Activated CD4-positive, alpha-beta T cell treated with anti-CD3 and anti-CD28 coated beads, Interleukin-2, amount 50 U/mL, for 16 hours (primary cell): ENCODE measurements around the gene S100A10.

Experiments used
- DNase-seq: peaks from one replicate; pipeline ENCODE4 v3.0.0-alpha.2; 2020

S100A10 gene, protein sequence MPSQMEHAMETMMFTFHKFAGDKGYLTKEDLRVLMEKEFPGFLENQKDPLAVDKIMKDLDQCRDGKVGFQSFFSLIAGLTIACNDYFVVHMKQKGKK

DNA sequence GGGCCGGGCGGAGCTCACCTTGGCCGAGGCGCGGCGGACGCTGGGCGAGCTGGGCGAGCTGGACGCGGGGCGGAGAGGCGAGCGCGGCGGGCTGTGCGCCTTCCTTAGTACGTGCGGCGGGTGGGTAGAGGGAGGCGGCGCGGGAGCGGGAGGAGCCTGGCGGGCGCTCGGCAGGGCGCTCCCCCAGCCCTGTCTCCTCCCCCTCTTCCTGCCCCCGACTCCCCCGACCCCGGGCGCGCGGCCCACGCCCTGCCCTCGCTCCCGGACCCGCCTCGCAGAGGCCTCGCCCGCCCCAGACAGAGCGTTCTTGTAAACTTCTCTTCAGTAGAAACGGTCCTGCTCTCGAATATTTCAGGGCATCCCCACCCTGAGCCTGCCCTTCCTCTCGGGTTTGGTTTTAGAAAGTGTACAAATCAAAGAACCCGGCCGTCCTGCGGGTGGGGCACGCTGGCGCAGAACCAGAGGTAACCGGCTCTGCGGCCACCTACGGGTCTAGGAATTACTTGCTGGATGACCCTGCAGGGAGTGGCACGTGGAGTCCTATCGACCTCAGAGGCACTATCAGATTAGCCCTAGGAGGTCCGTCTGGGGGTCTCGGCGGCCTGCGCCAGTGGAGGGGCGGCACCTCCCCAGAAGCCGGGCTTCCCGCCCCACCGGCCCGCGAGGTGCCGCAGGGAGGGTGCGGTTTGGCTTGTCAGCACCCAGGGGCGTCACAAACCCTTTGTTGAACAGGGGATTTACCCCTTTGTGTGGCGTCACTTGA is at the start of gene S100A10:
S100A10 (minus strand) TSS at position 126 of the 763 bp plus-strand sequence. CDS start 7,629 bp downstream, outside the sequence.
- DNase-seq = peak; percentile 80

DNA sequence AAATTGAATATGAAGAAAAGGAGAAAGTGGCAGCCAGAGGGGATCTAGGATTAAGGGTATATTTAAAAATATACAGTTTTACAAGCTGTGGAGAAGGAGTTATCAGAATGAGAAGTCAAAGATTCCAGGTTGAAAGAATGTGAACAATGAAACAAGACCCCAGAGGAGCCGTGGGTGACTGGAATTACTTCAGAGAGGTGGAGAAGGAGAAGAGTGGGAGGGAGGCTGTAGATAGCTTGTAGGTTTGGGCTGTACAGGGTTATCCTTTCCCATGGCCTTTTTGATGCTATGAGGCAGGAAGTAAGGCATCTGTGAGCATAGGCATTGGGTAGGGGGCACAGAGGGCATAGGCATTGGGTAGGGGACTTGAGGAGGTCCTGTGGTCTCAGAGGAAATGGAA is 48.4 kb upstream of the S100A10 start:
- no peak for DNase-seq

DNA sequence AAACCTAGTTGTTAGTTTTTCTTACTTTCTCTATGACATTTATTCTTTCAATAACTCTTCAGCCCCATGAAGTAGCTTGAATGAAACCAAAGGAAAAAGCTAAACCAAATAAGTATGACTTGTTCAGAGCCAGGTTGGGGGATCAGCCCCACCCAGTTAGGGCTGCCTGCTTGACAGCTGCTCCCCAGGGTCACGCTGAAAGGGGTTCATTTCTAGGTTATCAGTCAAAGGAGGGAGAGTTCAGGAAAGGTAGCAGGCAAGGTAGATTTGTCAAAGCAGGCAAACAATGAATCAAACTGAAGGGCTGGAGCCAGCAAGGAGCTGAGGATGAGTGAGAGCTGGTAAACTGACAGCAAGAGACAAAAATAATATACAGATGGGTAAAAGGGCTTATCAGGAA is 46.2 kb upstream of the S100A10 start:
- DNase-seq = no peak

DNA sequence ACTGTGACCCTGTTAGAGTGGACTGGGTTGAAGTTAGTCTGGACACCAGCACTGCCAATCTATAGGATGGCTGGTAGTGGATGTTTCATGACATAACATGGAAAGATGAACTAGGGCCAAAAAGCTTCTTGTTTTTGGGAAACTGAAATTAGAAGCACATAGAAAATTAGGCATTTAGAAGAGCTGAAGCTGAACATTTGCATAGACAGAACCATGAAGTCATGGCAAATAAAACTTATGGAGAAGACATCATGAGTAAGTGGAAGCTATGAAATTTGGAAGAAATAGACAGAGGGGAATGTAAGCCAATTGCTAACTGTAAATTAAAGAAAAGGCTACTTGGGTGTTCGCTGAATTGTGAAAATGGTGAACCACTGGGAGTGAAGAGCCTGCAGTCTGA is 45.8 kb upstream of the S100A10 start:
- no peak for DNase-seq

GRCh38 chr1:152038871-152039270 is 45.2 kb upstream of the S100A10 start:
- DNase-seq = no peak

DNA sequence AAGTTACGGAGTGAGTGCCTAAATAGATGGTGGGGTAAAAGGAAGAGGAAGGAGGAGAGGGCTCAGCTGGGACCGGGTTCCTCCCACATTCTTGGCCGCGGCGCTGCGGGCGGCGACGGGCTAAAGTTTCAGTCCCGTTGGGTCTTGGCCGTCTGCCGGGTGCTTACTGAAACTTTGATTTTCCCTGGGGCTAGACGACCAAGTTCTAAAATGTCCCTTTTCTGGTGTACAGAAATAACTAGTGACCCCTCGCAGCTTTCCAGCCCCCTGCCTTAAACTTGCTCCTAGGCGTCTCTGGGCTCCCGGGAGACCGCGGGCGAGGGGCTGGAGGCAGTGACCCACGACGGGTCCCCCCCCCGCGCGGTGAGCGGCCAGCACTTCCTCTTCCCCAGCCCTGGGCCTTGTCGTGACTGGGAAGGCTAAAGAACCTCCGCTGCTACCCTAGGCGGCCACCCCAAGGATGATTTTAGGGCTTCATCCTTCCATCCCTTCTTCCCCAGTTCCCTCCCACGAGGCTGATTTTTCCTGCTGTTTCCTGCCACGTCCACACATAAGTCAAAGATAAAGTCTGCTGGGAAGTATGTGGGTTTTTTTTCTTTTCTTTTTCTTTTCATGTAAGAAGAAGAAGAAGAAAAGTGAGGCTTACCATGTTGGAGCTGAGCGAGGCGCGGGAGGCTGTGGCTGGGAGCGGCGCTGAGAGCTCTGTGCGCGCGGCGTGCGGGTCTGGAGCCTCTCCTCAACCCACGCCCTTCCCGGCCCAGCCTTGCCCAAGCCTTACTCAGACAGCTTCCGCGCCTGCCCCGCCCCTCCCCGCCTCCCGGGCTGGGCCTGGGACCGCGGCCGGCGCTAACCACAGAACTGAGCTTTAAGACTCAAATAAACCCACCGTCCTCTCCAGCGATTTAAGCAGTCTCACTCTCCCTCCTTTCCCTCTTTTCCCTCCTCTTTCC is 42.9 kb upstream of the S100A10 start, which contains the start of gene S100A11:
S100A11 (minus strand) TSS at position 738 of the 950 bp plus-strand sequence; CDS start at position 649, 89 bp downstream.
- DNase-seq = peak; percentile 85

GRCh38 chr1:152035539-152036266 is 42.0 kb upstream of the S100A10 start:
- DNase-seq = peak; percentile 46

DNA sequence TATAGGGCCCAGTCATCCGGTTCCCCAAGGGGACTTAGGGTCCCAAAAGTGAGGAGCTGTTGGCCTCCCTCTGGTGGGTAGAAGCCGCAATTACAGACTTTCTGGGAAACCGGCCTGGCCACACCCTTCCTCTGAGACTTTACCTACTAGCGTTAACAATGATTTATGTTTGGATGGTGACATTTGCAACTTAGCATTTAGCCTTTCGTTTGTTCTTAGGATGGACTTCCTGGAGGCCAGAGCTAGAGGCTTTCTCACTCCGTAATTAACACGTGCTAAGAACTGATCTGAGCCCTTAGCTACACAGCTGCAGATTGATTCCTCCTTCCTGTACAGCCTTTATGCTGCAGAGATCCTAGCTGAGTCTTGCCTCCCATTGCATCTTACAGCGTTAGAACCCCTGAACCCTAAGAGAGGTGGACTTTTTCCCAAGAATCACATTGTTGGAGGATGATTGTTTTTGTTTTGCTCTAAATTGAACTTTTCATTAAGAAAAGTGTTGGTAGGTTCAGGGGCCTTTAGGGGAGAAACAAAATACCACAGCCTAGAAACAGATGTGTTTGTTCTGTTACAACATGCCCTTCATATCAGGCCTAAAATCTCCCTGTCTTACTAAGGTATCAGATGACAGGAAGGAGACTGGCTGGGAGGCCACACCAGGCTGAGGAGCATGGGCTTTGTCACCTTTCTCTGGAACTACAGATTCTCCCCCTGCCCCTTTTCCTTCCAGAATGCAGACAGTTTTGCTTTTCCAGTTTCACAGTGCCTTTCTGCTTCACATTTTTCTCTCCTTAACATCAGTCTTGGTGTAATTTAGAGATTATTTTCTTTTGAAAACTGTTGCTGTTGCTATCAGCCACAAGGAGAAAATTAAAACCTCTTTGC is 41.2 kb upstream of the S100A10 start:
- peak; percentile 83 for DNase-seq

DNA sequence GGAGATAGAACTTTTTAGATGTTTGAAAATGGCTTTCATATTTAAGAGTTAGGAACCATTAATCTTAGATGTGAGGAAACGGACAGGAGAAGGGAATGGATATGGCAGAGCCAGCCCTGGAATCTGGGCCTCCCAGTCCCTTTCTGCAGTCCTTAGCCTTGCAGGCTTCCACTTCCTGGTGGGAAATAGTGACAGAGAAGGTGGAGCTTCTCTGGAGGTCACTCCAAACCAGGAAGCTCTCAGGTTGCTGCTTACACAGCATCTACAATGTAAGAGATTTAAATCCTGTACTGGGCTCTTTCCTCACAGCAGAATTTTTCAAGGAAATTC is 40.6 kb upstream of the S100A10 start:
- DNase-seq = no peak

- DNase-seq = no peak
Observed at GRCh38 chr1:152029929-152030211, 36.2 kb upstream of the S100A10 start.

DNA sequence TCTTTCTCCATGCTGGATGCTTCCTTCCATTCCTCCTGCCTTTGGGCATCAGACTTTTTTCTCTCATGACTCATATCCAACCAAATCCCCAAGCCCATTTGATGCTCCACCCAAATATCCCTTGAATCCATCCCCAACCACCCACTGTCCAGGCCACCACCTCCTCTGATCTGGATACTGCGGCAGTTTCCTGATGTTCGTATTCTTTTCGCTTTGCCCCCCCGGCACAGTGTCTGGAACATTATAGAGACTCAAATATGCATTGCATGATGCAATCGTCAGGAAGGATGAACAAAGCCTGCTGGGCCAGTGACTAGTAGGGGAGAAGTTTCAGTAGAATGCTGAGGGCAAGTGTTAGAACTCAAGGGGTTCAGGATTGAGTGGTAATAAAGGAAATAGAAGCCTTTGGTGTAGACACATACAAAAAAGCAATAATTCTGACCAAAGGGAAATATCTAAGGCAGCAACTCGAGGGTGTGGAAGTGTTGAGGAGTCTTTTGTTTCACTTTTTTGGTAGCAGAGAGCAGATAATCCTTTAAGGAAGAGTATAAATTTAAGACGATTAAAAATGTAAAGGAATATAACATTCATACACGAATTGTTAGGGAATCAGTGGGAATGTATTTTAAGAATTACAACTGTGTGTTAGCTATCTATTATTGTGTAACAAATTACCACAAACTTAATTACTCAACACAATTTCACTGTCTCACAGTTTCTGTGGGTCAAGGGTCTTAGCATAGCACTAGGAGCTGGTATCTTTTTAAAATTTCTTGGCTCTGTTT is 35.7 kb upstream of the S100A10 start:
- peak; percentile 51 for DNase-seq

- no peak for DNase-seq
Observed at GRCh38 chr1:152026895-152027294, 33.2 kb upstream of the S100A10 start.

DNA sequence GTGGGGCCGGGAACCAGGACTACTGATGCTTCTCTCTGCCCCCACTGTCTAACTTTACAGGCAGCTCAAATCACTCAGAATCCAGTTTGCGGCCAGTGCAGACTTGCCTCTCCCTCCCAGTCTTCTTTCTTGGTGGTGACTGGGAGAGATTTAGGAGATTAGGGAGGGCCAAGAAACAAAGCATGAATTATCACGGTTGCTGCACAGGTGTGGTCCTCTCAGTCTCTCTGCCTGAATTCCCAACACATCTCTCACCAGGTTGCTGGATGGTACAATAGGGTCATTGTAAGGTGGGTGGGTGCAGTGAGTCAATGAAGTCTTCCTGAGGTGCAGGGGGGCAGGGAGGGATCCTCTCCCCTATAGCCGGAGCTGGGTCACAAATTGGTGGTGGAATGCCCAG is 30.6 kb upstream of the S100A10 start:
- DNase-seq = no peak

DNA sequence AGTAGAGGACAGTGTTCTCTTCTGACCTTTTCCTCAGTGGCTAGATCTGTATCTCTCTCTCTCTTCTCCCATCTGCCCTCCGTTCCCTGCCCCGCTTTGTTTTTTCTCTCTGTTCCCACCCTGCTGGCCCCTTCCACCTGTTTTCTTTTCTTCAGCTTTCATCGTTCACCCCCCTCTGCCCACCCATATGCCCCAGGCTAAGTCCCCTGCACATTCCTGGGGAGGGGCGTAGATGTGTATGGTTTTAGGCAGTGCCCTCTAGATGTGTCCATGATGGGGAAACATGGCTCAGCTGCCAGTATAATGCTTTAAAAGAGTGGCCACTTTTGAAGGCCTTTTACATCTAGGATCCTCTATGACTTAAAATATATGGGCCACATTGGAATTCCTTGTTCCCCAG is 29.6 kb upstream of the S100A10 start:
- no peak for DNase-seq

- DNase-seq = no peak
Observed at GRCh38 chr1:152022474-152022873, 28.8 kb upstream of the S100A10 start.

- DNase-seq = no peak
Observed at GRCh38 chr1:152021569-152021968, 27.9 kb upstream of the S100A10 start.

DNA sequence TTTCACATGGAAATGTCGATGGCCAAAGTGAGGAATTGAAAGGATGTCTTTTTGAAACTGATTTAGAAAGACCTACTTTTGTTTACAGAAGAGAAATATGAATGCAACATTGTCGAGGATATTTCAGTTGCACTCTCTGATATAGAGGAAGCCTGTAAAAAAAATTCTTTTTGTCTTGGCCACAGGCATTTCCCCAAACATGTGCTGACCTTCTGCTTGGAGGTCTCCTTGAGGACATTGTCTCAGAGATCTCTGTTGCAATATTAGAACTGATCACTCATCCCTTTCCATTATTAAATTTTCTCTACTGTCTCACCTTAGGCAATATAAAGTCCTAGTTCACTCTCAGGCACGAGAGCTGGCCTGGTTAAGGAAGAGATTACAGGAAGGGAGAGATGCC is 27.2 kb upstream of the S100A10 start:
- DNase-seq = no peak

GRCh38 chr1:152018537-152018936 is 24.9 kb upstream of the S100A10 start:
- peak; percentile 20 for DNase-seq

- no peak for DNase-seq
Observed at GRCh38 chr1:152015766-152016165, 22.1 kb upstream of the S100A10 start.

DNA sequence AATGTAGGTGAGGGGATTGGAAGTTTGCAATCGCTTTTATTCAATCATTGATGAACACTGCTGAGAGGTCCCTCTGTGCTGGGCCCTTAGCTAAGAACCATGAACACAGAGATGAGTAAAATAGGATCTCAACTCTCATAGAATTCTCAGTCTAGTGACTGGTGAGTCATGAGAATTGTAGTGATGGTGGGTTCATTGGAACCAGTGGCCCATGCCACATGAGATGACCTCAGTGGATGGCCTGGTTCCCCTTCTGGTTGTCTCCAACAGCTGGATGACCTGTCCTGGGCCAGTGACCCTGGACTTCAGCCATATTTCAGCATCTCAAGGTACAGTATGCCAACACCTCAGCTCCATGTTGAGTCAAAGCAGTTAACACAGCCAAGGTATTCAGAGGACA is 21.3 kb upstream of the S100A10 start:
- DNase-seq = no peak

DNA sequence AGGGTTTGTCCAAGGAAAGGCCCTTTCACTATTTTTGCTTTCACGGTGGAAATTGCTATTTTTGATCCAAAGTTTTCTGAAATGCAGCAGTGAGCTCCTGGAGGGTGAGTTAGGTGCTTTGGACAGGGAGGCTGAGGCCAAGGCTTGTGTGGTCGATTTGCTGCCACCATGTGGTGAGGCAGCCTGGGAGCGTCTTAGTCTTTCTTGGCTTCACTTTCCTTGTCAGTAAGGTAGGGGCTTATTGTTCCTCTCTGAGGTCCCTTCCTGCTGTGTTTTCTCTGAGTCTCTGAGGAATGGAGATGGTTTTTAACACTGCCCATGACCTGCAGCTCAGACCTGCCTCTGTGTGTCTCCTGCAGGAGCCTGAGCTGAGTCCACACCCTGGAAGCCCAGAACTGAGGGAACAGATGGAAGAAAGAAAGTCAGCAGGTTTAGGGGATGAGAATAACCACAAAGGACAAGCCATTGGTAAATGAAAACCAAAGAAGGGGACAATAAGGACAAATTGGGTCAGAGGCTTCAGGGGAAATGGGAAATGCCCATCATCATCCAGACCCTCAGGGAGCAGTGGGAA is 20.1 kb upstream of the S100A10 start:
- DNase-seq = peak; percentile 57
